Measurements from ENCODE around the gene IL6.

IL6 gene

GRCh38 chr7:22718911-22719420 lies 8.0 kb upstream of the IL6 start:
- Histone ChIP-seq H3K79me2 (ENCODE audit: low read length) (no peaks in the 10 kb centered on the region), H3K9ac (ENCODE audit: low read length) (no peak overlapping the region), H3K9me2 (replicated peaks; ENCODE audit: insufficient read depth, low read length) (no peaks in the 10 kb centered on the region), H3K9me3 (replicated peaks; ENCODE audit: insufficient read depth, low read length) (no peaks in the 10 kb centered on the region), H3K4me2 (ENCODE audit: low read depth, low read length) (no peak overlapping the region), H4K20me1 (ENCODE audit: insufficient read depth, low read length) (no peaks in the 10 kb centered on the region), H3K27me3 (replicated peaks; ENCODE audit: insufficient read depth, low read length) (no peaks in the 10 kb centered on the region), H2AFZ (ENCODE audit: low read length) (no peak overlapping the region), H3K4me3 (ENCODE audit: low read length) (no peak overlapping the region), H3K27ac (ENCODE audit: low read length) (no peak overlapping the region), H3K4me1 (ENCODE audit: low read length) (peaks cover 30% of the 10 kb centered on the region), H3K36me3 (replicated peaks; ENCODE audit: insufficient read depth, low read length) (no peaks in the 10 kb centered on the region), H3F3A (ENCODE audit: insufficient read depth, low read length) (peaks cover 11% of the 10 kb centered on the region)
- no peak for DNase-seq
- TF ChIP-seq EZH2 (optimal IDR thresholded peaks at IDR 0.05; ENCODE audit: low read depth, low read length) (no peak), CTCF (IDR thresholded peaks at IDR 0.05; ENCODE audit: low read length) (no peak), EZH2phosphoT487 (IDR thresholded peaks at IDR 0.05; ENCODE audit: low read length) (no peak)

GRCh38 chr7:22720791-22721786 lies 5.9 kb upstream of the IL6 start:
- no peak overlapping the region for H3K4me3 ChIP-seq (ENCODE audit: low read length)
- H3F3A ChIP-seq (ENCODE audit: insufficient read depth, low read length), result peaks cover 11% of the 10 kb centered on the region
- H3K9ac ChIP-seq (ENCODE audit: low read length), result no peak overlapping the region
- TF ChIP-seq EZH2phosphoT487 (IDR thresholded peaks at IDR 0.05; ENCODE audit: low read length) (no peak), EZH2 (optimal IDR thresholded peaks at IDR 0.05; ENCODE audit: low read depth, low read length) (no peak), CTCF (IDR thresholded peaks at IDR 0.05; ENCODE audit: low read length) (no peak)
- H3K9me3 ChIP-seq (replicated peaks; ENCODE audit: insufficient read depth, low read length), result no peaks in the 10 kb centered on the region
- DNase-seq, result peak; percentile 61
- H3K4me2 ChIP-seq (ENCODE audit: low read depth, low read length), result peak overlapping the region; percentile 7; the same call in 1 of the 2 replicates
- H3K79me2 ChIP-seq (ENCODE audit: low read length), result no peaks in the 10 kb centered on the region
- peaks cover 38% of the 10 kb centered on the region for H3K4me1 ChIP-seq (ENCODE audit: low read length)
- H4K20me1 ChIP-seq (ENCODE audit: insufficient read depth, low read length), result no peaks in the 10 kb centered on the region
- peak overlapping the region; percentile 13; the same call in 1 of the 2 replicates for H2AFZ ChIP-seq (ENCODE audit: low read length)
- H3K27ac ChIP-seq (ENCODE audit: low read length), result peak overlapping the region; percentile 8; the same call in 1 of the 2 replicates
- no peaks in the 10 kb centered on the region for H3K36me3 ChIP-seq (replicated peaks; ENCODE audit: insufficient read depth, low read length)
- H3K9me2 ChIP-seq (replicated peaks; ENCODE audit: insufficient read depth, low read length), result no peaks in the 10 kb centered on the region
- no peaks in the 10 kb centered on the region for H3K27me3 ChIP-seq (replicated peaks; ENCODE audit: insufficient read depth, low read length)

- Histone ChIP-seq H3K79me2 (ENCODE audit: low read length) (no peaks in the 10 kb centered on the region), H3K4me1 (ENCODE audit: low read length) (peaks cover 45% of the 10 kb centered on the region), H2AFZ (ENCODE audit: low read length) (peak overlapping the region; percentile 58), H3K9me3 (replicated peaks; ENCODE audit: insufficient read depth, low read length) (no peaks in the 10 kb centered on the region), H3K36me3 (replicated peaks; ENCODE audit: insufficient read depth, low read length) (no peaks in the 10 kb centered on the region), H3K4me3 (ENCODE audit: low read length) (peak overlapping the region; percentile 12; the same call in 1 of the 2 replicates), H3K9ac (ENCODE audit: low read length) (no peak overlapping the region), H4K20me1 (ENCODE audit: insufficient read depth, low read length) (no peaks in the 10 kb centered on the region), H3K9me2 (replicated peaks; ENCODE audit: insufficient read depth, low read length) (no peaks in the 10 kb centered on the region), H3K27ac (ENCODE audit: low read length) (peak overlapping the region; percentile 55; the same call in 1 of the 2 replicates), H3F3A (ENCODE audit: insufficient read depth, low read length) (peaks cover 11% of the 10 kb centered on the region), H3K4me2 (ENCODE audit: low read depth, low read length) (peak overlapping the region; percentile 67), H3K27me3 (replicated peaks; ENCODE audit: insufficient read depth, low read length) (no peaks in the 10 kb centered on the region)
- TF ChIP-seq CTCF (IDR thresholded peaks at IDR 0.05; ENCODE audit: low read length), result no peak
- no peak for TF ChIP-seq EZH2 (optimal IDR thresholded peaks at IDR 0.05; ENCODE audit: low read depth, low read length)
- no peak for TF ChIP-seq EZH2phosphoT487 (IDR thresholded peaks at IDR 0.05; ENCODE audit: low read length)
- DNase-seq, result no peak
Measured at GRCh38 chr7:22722536-22723180, 4.3 kb upstream of the IL6 start.

All from MM.1S (cell line).